Measurements from ENCODE around the gene KIF17.

The KIF17 gene

DNA sequence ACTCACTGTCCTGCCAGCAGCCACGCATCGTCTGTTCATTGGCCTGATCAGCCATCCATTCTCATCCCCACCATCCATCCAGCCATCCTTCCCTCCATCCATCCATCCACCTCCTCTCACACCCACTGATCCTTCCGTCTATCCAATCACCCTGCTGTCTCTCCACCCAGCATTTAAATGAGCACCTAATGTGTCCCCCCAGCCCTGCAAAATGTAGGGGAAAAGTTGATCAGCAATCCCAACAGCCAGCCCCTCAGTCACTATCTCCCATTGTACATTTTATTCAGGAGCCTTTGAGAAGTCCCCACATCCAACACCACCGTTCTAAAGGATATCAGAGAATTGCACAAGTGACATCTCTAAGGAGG is 45.6 kb downstream of the KIF17 start:
- H3K27ac ChIP-seq (replicated peaks) = no peak overlapping the region
- no peak for DNase-seq (ENCODE audit: low read depth in 1 of 2, low spot score in 1 of 2)
- no peak overlapping the region for H3K4me3 ChIP-seq (replicated peaks; ENCODE audit: insufficient read depth, low read length)
- TF ChIP-seq GABPA (IDR thresholded peaks at IDR 0.05; ENCODE audit: low read depth) (no peak), SPI1 (IDR thresholded peaks at IDR 0.05; ENCODE audit: borderline replicate concordance, low read depth) (no peak), POLR2AphosphoS5 (IDR thresholded peaks at IDR 0.05; ENCODE audit: low read depth) (no peak)
- TF ChIP-seq, protein P1, sequence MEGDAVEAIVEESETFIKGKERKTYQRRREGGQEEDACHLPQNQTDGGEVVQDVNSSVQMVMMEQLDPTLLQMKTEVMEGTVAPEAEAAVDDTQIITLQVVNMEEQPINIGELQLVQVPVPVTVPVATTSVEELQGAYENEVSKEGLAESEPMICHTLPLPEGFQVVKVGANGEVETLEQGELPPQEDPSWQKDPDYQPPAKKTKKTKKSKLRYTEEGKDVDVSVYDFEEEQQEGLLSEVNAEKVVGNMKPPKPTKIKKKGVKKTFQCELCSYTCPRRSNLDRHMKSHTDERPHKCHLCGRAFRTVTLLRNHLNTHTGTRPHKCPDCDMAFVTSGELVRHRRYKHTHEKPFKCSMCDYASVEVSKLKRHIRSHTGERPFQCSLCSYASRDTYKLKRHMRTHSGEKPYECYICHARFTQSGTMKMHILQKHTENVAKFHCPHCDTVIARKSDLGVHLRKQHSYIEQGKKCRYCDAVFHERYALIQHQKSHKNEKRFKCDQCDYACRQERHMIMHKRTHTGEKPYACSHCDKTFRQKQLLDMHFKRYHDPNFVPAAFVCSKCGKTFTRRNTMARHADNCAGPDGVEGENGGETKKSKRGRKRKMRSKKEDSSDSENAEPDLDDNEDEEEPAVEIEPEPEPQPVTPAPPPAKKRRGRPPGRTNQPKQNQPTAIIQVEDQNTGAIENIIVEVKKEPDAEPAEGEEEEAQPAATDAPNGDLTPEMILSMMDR (IDR thresholded peaks at IDR 0.05; ENCODE audit: insufficient read depth, low read length) = no peak
- TF ChIP-seq, protein P2, sequence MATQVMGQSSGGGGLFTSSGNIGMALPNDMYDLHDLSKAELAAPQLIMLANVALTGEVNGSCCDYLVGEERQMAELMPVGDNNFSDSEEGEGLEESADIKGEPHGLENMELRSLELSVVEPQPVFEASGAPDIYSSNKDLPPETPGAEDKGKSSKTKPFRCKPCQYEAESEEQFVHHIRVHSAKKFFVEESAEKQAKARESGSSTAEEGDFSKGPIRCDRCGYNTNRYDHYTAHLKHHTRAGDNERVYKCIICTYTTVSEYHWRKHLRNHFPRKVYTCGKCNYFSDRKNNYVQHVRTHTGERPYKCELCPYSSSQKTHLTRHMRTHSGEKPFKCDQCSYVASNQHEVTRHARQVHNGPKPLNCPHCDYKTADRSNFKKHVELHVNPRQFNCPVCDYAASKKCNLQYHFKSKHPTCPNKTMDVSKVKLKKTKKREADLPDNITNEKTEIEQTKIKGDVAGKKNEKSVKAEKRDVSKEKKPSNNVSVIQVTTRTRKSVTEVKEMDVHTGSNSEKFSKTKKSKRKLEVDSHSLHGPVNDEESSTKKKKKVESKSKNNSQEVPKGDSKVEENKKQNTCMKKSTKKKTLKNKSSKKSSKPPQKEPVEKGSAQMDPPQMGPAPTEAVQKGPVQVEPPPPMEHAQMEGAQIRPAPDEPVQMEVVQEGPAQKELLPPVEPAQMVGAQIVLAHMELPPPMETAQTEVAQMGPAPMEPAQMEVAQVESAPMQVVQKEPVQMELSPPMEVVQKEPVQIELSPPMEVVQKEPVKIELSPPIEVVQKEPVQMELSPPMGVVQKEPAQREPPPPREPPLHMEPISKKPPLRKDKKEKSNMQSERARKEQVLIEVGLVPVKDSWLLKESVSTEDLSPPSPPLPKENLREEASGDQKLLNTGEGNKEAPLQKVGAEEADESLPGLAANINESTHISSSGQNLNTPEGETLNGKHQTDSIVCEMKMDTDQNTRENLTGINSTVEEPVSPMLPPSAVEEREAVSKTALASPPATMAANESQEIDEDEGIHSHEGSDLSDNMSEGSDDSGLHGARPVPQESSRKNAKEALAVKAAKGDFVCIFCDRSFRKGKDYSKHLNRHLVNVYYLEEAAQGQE (IDR thresholded peaks at IDR 0.05; ENCODE audit: insufficient replicate concordance, low read depth) = no peak
- H3K27me3 ChIP-seq (ENCODE audit: insufficient read depth, poor library complexity, severe bottlenecking) = no peaks in the 10 kb centered on the region

DNA sequence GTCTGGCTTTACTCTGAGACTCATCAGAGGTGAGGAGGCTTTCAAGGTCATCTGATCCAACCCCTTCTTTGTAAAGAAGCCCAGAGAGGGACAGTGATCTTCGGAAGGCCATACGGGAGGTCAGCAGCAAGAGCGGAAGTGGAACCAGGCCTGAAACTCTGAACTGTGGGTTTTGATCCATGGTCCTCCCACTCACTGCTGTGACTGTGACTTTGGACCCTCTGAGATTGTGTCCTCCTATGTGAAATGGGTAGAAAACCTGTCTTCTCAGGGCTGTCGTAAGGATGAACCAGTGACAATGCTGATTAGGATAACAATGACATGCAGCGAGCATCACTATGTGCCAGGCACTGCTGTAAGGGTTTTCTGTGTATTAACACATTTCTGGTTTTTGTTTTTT is 46.9 kb downstream of the KIF17 start:
- TF ChIP-seq GABPA (IDR thresholded peaks at IDR 0.05; ENCODE audit: low read depth) = no peak
- TF ChIP-seq, protein P1 (IDR thresholded peaks at IDR 0.05; ENCODE audit: insufficient read depth, low read length) = no peak
- TF ChIP-seq, protein P2 (IDR thresholded peaks at IDR 0.05; ENCODE audit: insufficient replicate concordance, low read depth) = no peak
- no peak for TF ChIP-seq SPI1 (IDR thresholded peaks at IDR 0.05; ENCODE audit: borderline replicate concordance, low read depth)
- H3K27ac ChIP-seq (replicated peaks) = no peak overlapping the region
- no peak for DNase-seq (ENCODE audit: low read depth in 1 of 2, low spot score in 1 of 2)

DNA sequence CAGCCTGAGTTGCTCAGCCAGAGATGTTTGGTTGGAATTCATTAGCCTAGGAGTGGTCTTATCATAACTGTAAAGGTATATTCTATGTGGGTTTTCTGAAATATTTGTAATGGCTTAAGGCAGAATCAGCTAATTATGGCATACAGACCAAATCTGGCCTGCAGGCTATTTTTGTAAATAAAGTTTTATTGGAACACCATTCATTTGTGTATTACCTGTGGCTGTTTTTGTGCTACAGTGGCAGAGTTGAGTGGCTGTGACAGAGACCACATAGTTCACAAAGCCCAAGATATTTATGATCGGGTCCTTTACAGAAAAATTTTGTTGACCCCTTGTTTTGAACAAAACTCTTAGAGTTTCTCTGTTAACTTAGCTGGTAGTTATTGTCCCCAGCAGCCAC is 49.2 kb downstream of the KIF17 start:
- DNase-seq (ENCODE audit: low read depth in 1 of 2, low spot score in 1 of 2) = no peak
- TF ChIP-seq POLR2AphosphoS5 (IDR thresholded peaks at IDR 0.05; ENCODE audit: low read depth) = no peak
- TF ChIP-seq, protein P1 (IDR thresholded peaks at IDR 0.05; ENCODE audit: insufficient read depth, low read length) = no peak
- H3K27ac ChIP-seq (replicated peaks) = no peak overlapping the region
- H3K4me3 ChIP-seq (replicated peaks; ENCODE audit: insufficient read depth, low read length) = no peak overlapping the region
- no peaks in the 10 kb centered on the region for H3K27me3 ChIP-seq (ENCODE audit: insufficient read depth, poor library complexity, severe bottlenecking)

More for the DNA sequence above, 46.9 kb downstream of the KIF17 start:
- H3K4me3 ChIP-seq (replicated peaks; ENCODE audit: insufficient read depth, low read length) = no peak overlapping the region
- no peaks in the 10 kb centered on the region for H3K27me3 ChIP-seq (ENCODE audit: insufficient read depth, poor library complexity, severe bottlenecking)

DNA sequence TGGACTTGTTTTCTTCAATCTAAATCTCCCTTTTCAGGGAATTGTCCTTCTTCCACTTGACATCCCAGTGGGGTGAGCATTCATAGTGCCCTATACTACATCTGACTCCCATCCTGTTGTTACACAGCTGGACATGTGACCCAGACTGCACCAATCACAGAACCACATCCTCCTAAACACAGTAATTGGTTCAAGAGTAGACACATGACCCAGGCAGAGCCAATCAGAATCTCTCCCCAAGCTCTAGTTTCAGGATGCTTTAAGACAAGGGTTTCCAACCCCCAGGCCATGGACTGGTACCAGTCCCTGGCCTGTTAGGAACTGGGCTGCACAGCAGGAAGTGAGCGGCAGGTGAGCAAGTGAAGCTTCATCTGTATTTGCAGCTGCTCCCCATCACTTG is 51.0 kb downstream of the KIF17 start:
- Histone ChIP-seq H3K27ac (replicated peaks) (no peak overlapping the region), H3K4me3 (replicated peaks; ENCODE audit: insufficient read depth, low read length) (no peak overlapping the region), H3K27me3 (ENCODE audit: insufficient read depth, poor library complexity, severe bottlenecking) (no peaks in the 10 kb centered on the region)
- DNase-seq (ENCODE audit: low read depth in 1 of 2, low spot score in 1 of 2) = no peak
- TF ChIP-seq, protein P2 (IDR thresholded peaks at IDR 0.05; ENCODE audit: insufficient replicate concordance, low read depth) = no peak
- no peak for TF ChIP-seq SPI1 (IDR thresholded peaks at IDR 0.05; ENCODE audit: borderline replicate concordance, low read depth)
